Pancreas (tissue), 10 donors: ENCODE results near the gene CCDC127. TPM values are rescaled to one million over a fixed set of nuclear protein-coding genes. Genes with fewer than 3 reads are reported as not detected.

ENCODE experiments used
- ATAC-seq, 4 donors: fragments of 200-7000 bp; cut with Tn5 transposase; one replicate each; pipeline versions ENCODE4 v1.8.0 to v1.9.1; 2020; ENCODE audit warnings: mild to moderate bottlenecking in 4 of 4, moderate library complexity in 4 of 4
- DNase-seq, 6 donors: peaks; one replicate each; pipeline ENCODE4 v3.0.0-alpha.2; 2020
- FAIRE-seq: peaks from 2 replicates; lab custom pipeline; 2012; peaks lifted over from hg19 to GRCh38; lab: Jason Lieb, UNC
- H3K27ac ChIP-seq, 4 donors: fragments of 200-600 bp; sonication (generic); 1 replicate in 3 of 4; 2 replicates in 1 of 4; pipeline versions ENCODE4 v1.5.0 to v1.8.0; 2020
- H3K27me3 ChIP-seq, 4 donors: fragments of 200-600 bp; one replicate each; pipeline ENCODE4 v1.8.0; 2021
- H3K36me3 ChIP-seq, 3 donors: fragments of 200-600 bp; sonication (generic) in 1 of 3; one replicate each; pipeline versions ENCODE4 v1.5.0 to v1.8.0; 2020 to 2021
- H3K4me1 ChIP-seq, 3 donors: fragments of 200-600 bp; one replicate each; pipeline ENCODE4 v1.8.0; 2021
- H3K4me3 ChIP-seq, 4 donors: fragments of 200-600 bp; sonication (generic) in 2 of 4; one replicate each; pipeline versions ENCODE4 v1.5.0 to v1.8.0; 2020 to 2021
- H3K9me3 ChIP-seq, 4 donors: fragments of 200-600 bp; one replicate each; pipeline ENCODE4 v1.8.0; 2021
- WGBS, 2 donors: extraction: QIAGEN DNeasy Blood & Tissue Kit; methylation state at CpG; one replicate each; pipeline ENCODE4 v1.1.7; 2013; 5-methylcytosine and 5-hydroxymethylcytosine counted together
- intact Hi-C, 3 donors: fragments of 100-400 bp; cut with DNase I; formaldehyde crosslinking; loops; one replicate each; pipeline versions ENCODE4 v1.11.1 to v1.14.2; 2022
- polyA plus RNA-seq, 2 donors: library from polyadenylated mRNA; stranded (reverse); fragments of 200-250 nt; gene quantifications; one replicate each; pipeline ENCODE4 v1.2.3, GENCODE V29; 2013
- total RNA-seq, 6 donors: library from RNA; stranded (reverse); fragmentation: NEBNext Ultra II Directional in 4 of 6; extraction: Animal tissue kit (Norgen Biotek cat#: 25700) in 4 of 6; gene quantifications; one replicate each; pipeline versions ENCODE4 v1.2.1 to v1.2.4, GENCODE V29; 2021 to 2023
- TF ChIP-seq, protein P1 (sequence below), 4 donors: fragments of 200-600 bp; sonication (generic) in 3 of 4; IDR thresholded peaks; one replicate each; pipeline versions ENCODE4 v1.5.0 to v1.8.0; 2021; ENCODE audit warnings: antibody characterized with exemption in 4 of 4
- donor health status: healthy with polysubstance abuse.
- donor health status: DM: no; HTN: no; CAD: no; lungs with moderate emphysema.
- donor health status: DM: no; HTN: no; CAD: no.
- donor health status: control.
- donor health status: control.
- donor health status: Bipolar disorder and iron deficiency.
- donor health status: DM: yes; HTN: yes; CAD: no.
- donor health status: DM: no; HTN: no; CAD: no.
- donor health status: DM: no; HTN: no; CAD: no.
- donor health status: DM: yes; HTN: yes; CAD: no.

The CCDC127 gene
- total and polyA plus RNA-seq, 8 donors, result 1.2 to 3.9 (median 1.9) TPM

DNA sequence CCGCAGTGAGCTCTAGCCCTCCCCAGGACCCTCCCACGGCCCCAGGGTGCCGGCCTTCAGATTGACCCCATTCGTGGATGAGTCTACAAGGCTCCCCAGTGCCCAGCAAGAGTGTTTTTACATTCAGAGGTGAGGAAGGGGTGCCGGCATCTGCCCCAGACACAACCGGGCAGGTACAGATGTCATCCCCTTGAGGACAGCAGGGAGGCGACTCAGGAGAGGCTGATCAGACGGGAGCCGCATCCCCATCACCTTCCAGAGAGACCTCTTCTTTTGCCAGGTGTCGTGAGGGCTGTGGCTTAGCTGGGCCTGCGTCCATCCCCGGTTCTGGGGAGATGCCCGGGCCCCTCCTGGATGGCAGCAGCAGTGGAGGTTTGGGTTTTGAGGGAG, 30.9 kb downstream of the CCDC127 start:
- intact Hi-C loops, result no loop called here
- 66 to 77% methylated on average over 13 of the region's 13 CpGs for WGBS, 2 donors
- no peak for ATAC-seq
- Histone ChIP-seq H3K36me3 (no peaks in the 10 kb centered on the region), H3K27me3 (no peaks in the 10 kb centered on the region), H3K4me3 (no peak overlapping the region), H3K9me3 (no peaks in the 10 kb centered on the region), H3K27ac (no peak overlapping the region), H3K4me1 (peaks cover 0 to 5% (median 4%) of the 10 kb centered on the region in 3 donors)
- FAIRE-seq, result no peak
- TF ChIP-seq, protein P1, sequence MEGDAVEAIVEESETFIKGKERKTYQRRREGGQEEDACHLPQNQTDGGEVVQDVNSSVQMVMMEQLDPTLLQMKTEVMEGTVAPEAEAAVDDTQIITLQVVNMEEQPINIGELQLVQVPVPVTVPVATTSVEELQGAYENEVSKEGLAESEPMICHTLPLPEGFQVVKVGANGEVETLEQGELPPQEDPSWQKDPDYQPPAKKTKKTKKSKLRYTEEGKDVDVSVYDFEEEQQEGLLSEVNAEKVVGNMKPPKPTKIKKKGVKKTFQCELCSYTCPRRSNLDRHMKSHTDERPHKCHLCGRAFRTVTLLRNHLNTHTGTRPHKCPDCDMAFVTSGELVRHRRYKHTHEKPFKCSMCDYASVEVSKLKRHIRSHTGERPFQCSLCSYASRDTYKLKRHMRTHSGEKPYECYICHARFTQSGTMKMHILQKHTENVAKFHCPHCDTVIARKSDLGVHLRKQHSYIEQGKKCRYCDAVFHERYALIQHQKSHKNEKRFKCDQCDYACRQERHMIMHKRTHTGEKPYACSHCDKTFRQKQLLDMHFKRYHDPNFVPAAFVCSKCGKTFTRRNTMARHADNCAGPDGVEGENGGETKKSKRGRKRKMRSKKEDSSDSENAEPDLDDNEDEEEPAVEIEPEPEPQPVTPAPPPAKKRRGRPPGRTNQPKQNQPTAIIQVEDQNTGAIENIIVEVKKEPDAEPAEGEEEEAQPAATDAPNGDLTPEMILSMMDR (IDR thresholded peaks at IDR 0.05), result no peak
- no peak for DNase-seq

GRCh38 chr5:186091-187041, 31.6 kb downstream of the CCDC127 start:
- no peak for ATAC-seq
- H3K27ac ChIP-seq, result no peak overlapping the region
- H3K4me1 ChIP-seq, result peaks cover 0 to 5% (median 4%) of the 10 kb centered on the region in 3 donors
- TF ChIP-seq, protein P1 (IDR thresholded peaks at IDR 0.05), result no peak
- no peaks in the 10 kb centered on the region for H3K36me3 ChIP-seq
- H3K9me3 ChIP-seq, result no peaks in the 10 kb centered on the region
- DNase-seq, result peak in 2 of 6 donors; percentile 7 to 50
- 66 to 84% methylated on average over 28 of the region's 28 CpGs for WGBS, 2 donors
- FAIRE-seq, result no peak
- H3K4me3 ChIP-seq, result no peak overlapping the region
- intact Hi-C loops, result no loop called here
- no peaks in the 10 kb centered on the region for H3K27me3 ChIP-seq

GRCh38 chr5:185095-186070, 32.6 kb downstream of the CCDC127 start:
- Histone ChIP-seq H3K9me3 (no peaks in the 10 kb centered on the region), H3K4me3 (no peak overlapping the region), H3K27ac (no peak overlapping the region), H3K36me3 (no peaks in the 10 kb centered on the region), H3K4me1 (peaks cover 0 to 5% (median 4%) of the 10 kb centered on the region in 3 donors), H3K27me3 (no peaks in the 10 kb centered on the region)
- intact Hi-C loops, result no loop called here
- FAIRE-seq, result no peak
- TF ChIP-seq, protein P1 (IDR thresholded peaks at IDR 0.05), result no peak
- no peak for ATAC-seq
- peak in 3 of 6 donors; percentile 7 to 50 (median 48) for DNase-seq
- 63 to 78% methylated on average over 21 of the region's 21 CpGs for WGBS, 2 donors

- no peak for FAIRE-seq
- DNase-seq, result no peak
- Histone ChIP-seq H3K36me3 (no peaks in the 10 kb centered on the region), H3K27me3 (no peaks in the 10 kb centered on the region), H3K9me3 (no peaks in the 10 kb centered on the region), H3K4me1 (peaks cover 0 to 5% (median 4%) of the 10 kb centered on the region in 3 donors), H3K4me3 (no peak overlapping the region), H3K27ac (no peak overlapping the region)
- ATAC-seq, result no peak
- intact Hi-C loops, result no loop called here
- TF ChIP-seq, protein P1 (IDR thresholded peaks at IDR 0.05), result no peak
- WGBS, 2 donors, result 67 to 75% methylated on average over 7 of the region's 7 CpGs
These were observed 33.5 kb downstream of the CCDC127 start for GRCh38 chr5:184471-184870.
